NCI-H1694 treated with DMSO at 0.1 percent for 48 hours (cell line): Measurements from ENCODE around the gene INTS11.
"Not testable (repeated sequence)": the region's sequence is repeated elsewhere in the genome, so short reads cannot be mapped to it uniquely, and the experiment has no call there.

Experiments
- DNase-seq: peaks from one replicate; lab custom pipeline; 2025; lab: John Stamatoyannopoulos, UW

INTS11 gene

DNA sequence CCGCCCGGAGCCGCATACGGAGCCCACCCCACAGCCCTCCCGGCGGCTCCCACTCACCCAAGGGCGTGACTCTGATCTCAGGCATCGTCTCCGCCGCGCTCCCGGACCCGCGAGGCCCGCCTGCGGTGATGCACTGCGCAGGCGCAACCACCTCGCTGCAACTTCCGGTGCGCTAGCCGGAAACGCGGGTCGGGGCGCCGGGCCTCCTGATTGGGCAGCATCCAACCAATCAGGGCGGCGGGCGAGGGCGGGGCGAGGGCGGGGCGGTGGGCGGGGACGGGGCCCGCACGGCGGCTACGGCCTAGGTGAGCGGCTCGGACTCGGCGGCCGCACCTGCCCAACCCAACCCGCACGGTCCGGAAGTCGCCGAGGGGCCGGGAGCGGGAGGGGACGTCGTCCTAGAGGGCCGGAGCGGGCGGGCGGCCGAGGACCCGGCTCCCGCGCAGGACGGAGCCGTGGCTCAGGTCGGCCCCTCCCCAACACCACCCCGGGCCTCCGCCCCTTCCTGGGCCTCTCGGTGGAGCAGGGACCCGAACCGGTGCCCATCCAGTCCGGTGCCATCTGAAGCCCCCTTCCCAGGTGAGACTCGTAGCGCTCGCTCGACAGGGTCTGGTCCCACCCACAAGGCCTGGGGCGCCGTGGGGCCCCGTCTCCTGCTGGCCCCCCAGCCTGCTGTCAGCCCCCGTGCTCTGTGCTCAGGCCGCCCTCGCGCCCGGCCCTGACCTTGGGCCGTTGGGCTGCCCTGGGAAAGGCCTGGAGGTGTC lies at the start of gene INTS11, which contains the start of gene CPTP:
Gene INTS11 (minus strand): TSS at position 137 of the 764 bp plus-strand sequence. CDS start 52 bp downstream, at position 85.
Gene CPTP (plus strand): TSS at position 279 of the 764 bp plus-strand sequence. CDS start 2,109 bp downstream, outside the sequence.
- peak; percentile 64 for DNase-seq

DNA sequence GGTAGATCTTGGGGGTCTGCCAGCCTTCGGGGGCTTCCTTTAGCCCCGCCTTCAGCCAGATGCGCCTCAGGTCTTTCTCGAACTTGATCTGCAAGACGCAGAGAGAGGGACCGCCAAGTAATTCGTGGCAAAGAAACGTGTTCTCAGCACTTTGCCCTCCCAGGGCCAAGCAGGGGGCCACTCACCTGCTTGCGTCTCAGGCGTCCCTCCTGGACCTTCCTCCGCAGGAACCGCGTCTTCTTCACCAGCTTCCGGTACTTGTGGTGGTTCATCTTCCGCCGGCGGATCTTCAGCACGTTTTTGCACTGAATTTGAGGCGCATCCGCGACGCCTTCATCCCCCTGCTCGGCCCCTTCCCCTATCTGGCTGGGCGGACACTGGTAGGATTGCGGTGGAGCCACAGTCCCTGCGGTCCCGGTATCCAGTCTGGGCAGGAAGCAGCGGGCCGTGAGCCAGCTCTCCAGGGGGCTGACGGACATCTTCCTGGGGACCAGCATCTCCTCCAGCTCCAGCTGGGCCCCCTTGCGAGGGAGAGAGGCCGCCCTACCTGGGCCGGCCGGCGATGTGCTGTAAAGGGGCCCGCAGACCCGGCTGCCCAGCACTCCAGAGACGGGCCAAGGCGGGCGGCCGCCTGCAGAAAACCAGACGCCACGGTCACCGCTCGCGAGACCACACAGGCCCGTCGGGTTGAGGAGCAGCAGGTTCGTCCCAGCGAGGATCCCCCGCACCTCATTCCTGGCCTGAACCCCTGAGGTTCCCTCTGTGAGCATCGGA lies 49.5 kb upstream of the INTS11 start:
- no peak for DNase-seq

DNA sequence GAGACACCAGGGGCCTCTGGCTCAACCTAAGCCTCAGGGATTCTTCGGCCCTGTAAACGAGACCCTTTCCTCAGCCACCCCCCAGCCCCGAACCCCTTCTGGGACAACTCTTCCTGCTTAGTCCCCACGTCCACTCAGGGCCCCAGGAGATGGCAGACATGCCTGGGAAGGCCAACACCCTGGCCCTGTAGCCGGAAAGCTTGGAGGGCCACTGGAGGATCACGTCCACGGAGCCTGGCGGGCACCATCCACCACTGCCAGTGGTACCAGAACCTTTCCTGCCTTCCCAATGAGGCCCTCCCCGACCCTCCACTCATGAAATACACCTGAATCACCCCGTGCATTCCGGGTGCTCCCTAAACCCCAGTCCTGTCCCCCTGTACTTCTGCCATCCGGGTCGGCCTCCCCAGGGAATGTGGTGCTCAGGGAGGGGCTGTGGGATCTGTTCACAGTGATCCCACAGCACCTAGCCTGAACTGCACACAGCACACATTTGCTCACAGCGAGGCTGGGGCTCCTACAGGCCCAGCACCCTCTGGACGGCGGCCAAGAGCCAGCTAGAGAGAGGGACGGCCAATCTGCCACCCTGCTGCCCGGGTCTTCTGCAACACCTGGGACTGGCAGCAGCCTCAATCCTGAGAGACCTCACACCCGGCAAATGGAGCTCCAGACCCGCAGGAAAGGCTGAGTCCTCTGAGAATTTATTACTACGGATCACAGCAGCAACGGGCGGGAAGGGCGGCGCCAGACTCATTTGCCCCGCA lies 48.8 kb upstream of the INTS11 start:
- no peak for DNase-seq

GRCh38 chr1:1371746-1372711 lies 47.6 kb upstream of the INTS11 start:
- DNase-seq = no peak

DNA sequence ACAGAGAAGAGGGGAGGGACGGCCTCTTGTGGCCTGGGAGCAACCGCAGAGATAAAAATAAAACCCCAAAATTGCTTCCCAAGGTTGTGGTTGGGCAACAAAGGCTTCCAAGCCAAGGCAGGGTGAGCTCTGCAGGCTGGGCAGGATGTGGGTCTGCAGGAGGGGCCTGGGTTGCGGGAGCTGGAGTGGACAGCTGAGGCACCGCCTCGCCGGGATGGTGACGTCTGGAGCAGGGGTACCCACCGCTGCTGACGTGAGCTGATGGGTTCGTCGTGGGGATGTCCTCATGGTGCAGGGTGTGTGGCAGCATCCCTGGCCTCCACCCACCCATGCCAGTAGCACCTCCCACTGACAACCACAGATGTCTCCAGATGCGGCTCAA lies 46.9 kb upstream of the INTS11 start:
- DNase-seq = no peak

GRCh38 chr1:1370771-1371300 lies 46.4 kb upstream of the INTS11 start:
- no peak for DNase-seq

GRCh38 chr1:1370094-1370493 lies 45.6 kb upstream of the INTS11 start:
- DNase-seq = not testable (repeated sequence)

DNA sequence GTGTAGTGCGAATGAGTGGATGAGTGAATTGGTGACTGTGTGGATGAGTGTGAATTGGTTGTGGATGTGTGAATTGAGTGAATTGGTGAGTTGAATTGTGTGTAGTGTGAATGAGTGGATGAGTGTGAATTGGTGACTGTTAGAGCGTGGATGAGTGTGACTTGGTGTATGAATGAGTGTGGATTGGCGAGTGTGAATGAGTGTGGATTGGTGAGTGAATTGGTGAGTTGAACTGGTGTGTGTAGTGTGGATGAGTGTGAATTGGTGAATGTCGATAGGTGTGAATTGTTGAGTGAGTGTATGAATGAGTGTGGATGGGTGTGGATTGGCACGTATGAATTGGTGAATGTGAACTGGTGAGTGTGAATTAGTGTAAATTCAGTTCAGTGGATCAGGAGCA lies 42.9 kb upstream of the INTS11 start:
- no peak for DNase-seq

DNA sequence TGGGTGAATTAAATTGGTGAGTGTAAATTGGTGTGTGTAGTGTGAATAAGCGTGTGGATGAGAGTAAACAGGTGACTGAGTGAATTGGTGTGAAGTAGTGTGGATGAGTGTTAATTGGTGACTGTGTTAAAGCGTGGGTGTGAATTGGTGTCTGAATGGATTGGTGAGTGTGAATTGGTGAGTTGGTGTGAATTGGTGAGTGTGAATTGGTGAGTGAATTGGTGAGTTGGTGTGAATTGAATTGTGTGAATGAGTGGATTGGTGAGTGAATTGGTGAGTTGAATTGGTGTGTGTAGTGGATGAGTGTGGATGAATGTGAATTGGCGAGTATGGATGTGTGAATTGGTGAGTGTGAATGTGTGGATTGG lies 42.2 kb upstream of the INTS11 start:
- DNase-seq = no peak

DNA sequence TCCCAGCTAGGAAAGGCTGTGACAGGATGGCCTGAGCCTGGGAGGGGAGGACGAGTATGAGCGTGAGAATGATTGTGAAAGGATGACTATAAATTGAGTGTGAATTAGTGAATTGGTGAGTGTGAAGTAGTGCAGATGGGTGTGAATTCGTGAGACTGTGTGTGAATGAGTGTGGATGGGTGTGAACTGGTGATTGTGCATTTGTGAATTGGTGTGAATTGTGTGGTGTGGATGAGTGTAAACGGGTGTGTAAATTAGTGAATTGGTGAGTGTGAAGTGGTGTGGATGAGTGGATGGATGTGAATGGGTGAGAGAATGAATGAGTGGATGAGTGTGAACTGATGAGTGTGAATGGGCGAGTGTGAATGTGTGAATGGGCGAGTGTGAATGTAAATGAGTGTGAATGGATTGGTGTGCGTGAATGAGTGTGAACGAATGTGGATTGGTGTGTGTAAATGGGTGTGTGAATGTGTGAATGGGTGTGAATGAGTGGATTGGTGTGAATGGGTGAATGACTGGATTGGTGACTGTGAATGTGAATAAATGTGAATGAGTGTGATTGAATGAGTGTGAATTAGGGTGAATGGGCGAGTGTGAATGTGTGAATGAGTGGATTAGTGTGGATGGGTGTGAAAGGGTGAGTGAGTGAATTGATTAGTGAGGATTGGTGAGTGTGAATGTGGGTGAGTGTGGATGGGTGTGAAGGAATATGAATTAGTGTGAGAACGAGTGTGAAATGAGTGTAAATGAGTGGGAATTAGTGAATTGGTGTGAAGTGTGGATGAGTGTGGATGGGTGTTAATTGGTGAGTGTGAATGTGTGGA lies 41.6 kb upstream of the INTS11 start:
- no peak for DNase-seq

DNA sequence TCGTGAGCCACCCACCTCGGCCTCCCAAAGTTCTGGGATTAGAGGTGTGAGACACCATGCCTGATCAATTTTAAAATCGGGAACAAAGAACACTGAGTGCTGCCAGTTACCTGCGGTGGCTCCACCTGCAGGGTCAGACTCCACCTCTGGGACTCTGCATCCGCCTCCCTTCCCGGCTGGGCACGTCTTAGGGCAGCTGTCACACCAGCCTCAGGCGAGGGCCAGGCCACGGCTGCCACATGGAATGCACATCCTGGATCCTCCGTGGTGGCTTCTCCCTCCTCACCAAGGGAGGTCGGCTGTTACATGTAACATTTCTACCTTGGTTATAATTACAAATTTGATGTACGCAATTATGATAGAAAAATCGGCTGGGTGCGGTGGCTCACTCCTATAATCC lies 39.8 kb upstream of the INTS11 start:
- no peak for DNase-seq

DNA sequence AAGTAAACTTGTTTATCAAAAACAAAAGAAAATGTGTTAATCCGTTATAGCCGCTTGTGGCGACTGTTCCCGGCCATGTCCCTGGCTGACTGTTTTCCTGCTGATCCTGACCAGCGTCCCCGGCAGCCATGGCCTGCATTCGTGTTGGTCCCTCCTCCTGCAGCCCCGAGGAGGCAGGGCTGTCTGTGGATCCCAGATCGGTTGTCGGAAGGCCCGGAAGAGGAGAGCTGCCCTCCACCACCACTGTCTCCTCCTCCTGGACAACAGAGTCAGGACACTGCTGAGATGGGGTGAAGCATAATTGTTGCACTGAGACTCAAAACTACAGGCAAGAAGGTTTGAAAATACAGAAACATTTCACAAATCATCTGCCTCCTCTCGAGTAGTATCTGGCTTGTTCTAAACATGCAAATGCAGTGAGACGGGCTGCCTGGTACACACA lies 37.5 kb upstream of the INTS11 start:
- DNase-seq = no peak

GRCh38 chr1:1361233-1361981 lies 36.9 kb upstream of the INTS11 start:
- no peak for DNase-seq

GRCh38 chr1:1360506-1361169 lies 36.2 kb upstream of the INTS11 start:
- no peak for DNase-seq

DNA sequence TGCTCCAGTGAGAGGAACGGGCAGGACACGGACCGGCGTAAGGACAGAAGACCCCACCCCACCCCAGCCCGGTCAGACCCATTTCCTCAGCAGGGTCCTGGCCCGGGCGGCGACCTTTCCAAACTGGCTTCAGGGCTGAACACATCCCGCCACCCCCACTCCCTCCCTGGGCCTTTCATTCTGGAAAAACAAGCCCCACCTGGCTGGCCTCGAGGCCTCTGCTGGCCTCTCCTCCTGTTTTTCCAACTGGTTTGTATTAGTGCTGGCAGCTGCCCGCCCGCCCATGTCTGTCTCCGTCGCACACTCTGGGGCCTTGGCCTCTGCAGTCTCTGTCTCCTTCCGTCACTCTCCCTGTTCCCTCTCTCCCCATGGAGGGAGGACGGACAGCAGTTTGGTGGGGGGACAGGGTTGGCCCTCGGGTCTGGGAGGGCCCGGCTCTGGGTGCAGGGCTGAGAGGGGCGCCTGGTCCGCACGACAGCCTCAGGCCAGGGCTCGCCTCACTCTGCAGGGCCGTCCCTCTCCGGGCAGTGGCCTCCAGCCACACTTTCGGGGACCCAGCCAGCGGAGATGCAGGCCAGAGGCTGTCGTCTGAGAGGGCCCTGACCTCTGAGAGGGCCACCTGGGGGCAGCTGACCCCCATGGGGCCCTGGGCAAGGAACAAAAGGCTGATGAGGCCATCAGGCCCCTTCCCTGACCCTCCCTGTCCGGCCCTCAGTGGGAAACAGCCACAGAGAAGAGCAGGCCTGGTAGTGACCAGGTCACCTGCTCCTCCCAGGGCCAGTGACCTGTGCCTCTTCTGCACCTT lies 35.4 kb upstream of the INTS11 start:
- DNase-seq = no peak

DNA sequence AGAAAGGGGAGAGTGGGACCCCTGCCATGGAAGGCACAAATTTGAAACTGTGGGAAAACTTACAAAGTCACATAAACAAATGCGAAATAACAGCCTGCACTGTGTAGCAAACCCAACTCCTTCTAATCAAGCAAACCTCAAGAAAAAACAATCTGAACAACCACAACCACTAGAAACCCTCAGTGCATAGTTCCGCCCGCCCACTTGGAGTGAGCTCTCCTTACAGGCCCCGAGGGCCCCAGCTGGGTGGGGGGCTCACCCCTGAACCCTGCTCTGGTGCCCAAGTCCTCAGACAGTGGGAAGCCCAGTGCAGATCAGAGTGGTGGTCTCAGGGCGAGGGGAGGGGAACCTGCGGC lies 34.8 kb upstream of the INTS11 start:
- no peak for DNase-seq

DNA sequence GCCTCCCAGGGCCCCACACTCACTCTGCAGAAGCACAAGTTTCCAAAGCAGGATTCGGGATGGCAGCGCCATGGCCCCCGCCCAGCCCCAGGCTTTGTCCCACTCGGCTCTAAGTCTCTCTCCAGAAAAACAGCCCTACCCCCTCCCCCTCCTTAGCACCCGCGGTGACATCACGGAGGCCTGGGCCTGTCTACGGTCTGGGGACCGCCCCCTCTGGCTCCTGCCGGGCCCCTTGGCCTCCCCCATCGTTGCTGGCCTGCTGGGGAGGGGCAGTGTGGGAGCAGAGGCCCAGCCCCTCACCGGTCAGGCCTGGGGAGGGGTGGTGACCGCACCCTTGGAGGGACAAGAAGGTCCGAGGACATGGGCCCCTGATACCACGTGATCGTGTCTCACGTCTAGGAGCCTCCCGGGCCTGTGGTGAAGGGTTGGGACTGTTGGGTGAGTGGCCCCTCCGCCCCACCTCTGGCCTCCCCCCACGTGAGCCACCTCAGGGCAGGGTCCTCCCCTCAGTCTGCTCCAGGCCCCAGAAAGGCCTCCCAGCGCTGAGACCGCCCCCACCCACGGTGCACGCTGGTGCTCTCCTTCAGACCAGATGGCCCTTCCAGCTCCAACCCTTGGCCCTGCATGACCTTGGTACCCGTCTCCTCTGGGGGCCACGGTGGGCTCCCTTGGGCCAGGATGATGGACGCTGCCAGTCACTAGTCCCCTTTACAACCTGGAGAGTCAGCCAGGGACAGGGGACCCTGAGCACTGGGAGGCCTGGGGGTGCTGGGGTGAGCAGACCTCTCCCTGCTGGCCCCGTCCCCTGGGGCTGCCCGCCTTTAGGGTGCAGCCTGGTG lies 34.2 kb upstream of the INTS11 start, which contains the start of gene MXRA8:
Gene MXRA8 (minus strand): TSS at position 123 of the 839 bp plus-strand sequence. CDS start 51 bp downstream, at position 72.
- DNase-seq = no peak
